HG03097 (cell line): Measurements from ENCODE around the gene IFNA21.
A peak's percentile ranks its signal among the peaks of the same experiment; 100 is the strongest.
"Not testable (repeated sequence)": the region's sequence is repeated elsewhere in the genome, so short reads cannot be mapped to it uniquely, and the experiment has no call there.

Experiments
- ATAC-seq: cut with Tn5 transposase; IDR thresholded peaks from one replicate; pipeline ENCODE4 v1.9.1; 2021; ENCODE audit not compliant: unreplicated experiment, low FRiP score

IFNA21 gene

GRCh38 chr9:21144603-21145002 is 21.9 kb downstream of the IFNA21 start:
- peak; percentile 74 for ATAC-seq

- no peak for ATAC-seq
These were observed 25.0 kb downstream of the IFNA21 start, which contains the start of gene IFNW1 for GRCh38 chr9:21141427-21141882. TSS of gene IFNW1 (minus strand) at chr9:21141832. CDS start at chr9:21141570, 262 bp downstream.

- ATAC-seq, result no peak
These were observed 29.4 kb downstream of the IFNA21 start for GRCh38 chr9:21137020-21137419.

GRCh38 chr9:21135736-21136135 is 30.7 kb downstream of the IFNA21 start:
- ATAC-seq, result no peak

GRCh38 chr9:21128186-21128585 is 38.3 kb downstream of the IFNA21 start:
- not testable (repeated sequence) for ATAC-seq

GRCh38 chr9:21121595-21122251 is 44.7 kb downstream of the IFNA21 start:
- ATAC-seq, result peak; percentile 91

- ATAC-seq, result no peak
These were observed 45.4 kb downstream of the IFNA21 start for GRCh38 chr9:21121079-21121478.

- ATAC-seq, result no peak
These were observed 47.2 kb downstream of the IFNA21 start for GRCh38 chr9:21119093-21119770.
